ENCODE data around the gene UBAC1. TPM values are rescaled to one million over a fixed set of nuclear protein-coding genes. Genes with fewer than 3 reads are reported as not detected.

UBAC1 gene
- total and polyA plus RNA-seq, 9 of the 15 experiments (the other 6 are each of a cell fraction or from before 2014, with no cell fraction given) = 94.0 to 399 (median 228) TPM

- no peaks in the 10 kb centered on the region for H3K9me3 ChIP-seq (replicated peaks; ENCODE audit: control insufficient read depth, insufficient read depth, low read depth, low read length)
- intact Hi-C loops (cut with micrococcal nuclease) (no loop called here), in situ Hi-C loops (cut with MboI) (no loop called here)
- no TSS peak for BruUV-seq (replicated peaks)
- 81% methylated on average over 7 of the region's 8 CpGs for WGBS (ENCODE audit: insufficient coverage, low coverage, missing lambda C conversion rate)
- peaks cover 37 to 93% of the 10 kb centered on the region in 2 experiments for H3K4me1 ChIP-seq (replicated peaks in 1 of 2; ENCODE audit: control insufficient read depth in 2 of 2, insufficient read depth in 2 of 2, low read length in 2 of 2)
- no peak for ATAC-seq
- CTCF ChIA-PET (ENCODE audit: low intra/inter-chr PET ratio) = no interaction called here
- POLR2A ChIA-PET = interaction anchor here (0.6 kb wide), 1 partner anchor 19 kb away, joined by 4 read pairs; no protein-coding TSS in a partner anchor
- FAIRE-seq = no peak
- no peak for DNase-seq (ENCODE audit: extremely low read depth in 1 of 4, low spot score in 3 of 4)
- no peaks in the 10 kb centered on the region for H3K79me2 ChIP-seq (ENCODE audit: control insufficient read depth, insufficient read depth, low read length)
- no peaks in the 10 kb centered on the region for H3K27me3 ChIP-seq (ENCODE audit: control insufficient read depth in 2 of 2, insufficient read depth in 2 of 2, low read length in 2 of 2)
- no peak overlapping the region for H3K4me2 ChIP-seq (ENCODE audit: insufficient read depth, low read length)
- no peaks in the 10 kb centered on the region for H4K20me1 ChIP-seq (replicated peaks; ENCODE audit: control insufficient read depth, insufficient read depth, low read length)
- H2AFZ ChIP-seq (ENCODE audit: low read depth, low read length) = no peak overlapping the region
- no peaks in the 10 kb centered on the region for H3K9me1 ChIP-seq (ENCODE audit: control insufficient read depth, insufficient read depth, low read length)
- no peak overlapping the region for H3K4me3 ChIP-seq
- H3K36me3 ChIP-seq (ENCODE audit: control insufficient read depth, insufficient read depth, low read length) = no peaks in the 10 kb centered on the region
- TF ChIP-seq SRSF7 (optimal IDR thresholded peaks at IDR 0.05; ENCODE audit: low read depth, low read length) (no peak), CTCF (IDR thresholded peaks at IDR 0.05 in 2 of 3, conservative IDR thresholded peaks at IDR 0.05 in 1 of 3; ENCODE audit: insufficient read depth in 2 of 3, low read depth in 1 of 3, low read length in 3 of 3) (peak in 1 of 3 experiments; percentile 31; a peak in 1 of 6 replicates), SP2 (IDR thresholded peaks at IDR 0.05; ENCODE audit: extremely low read depth, low read depth, low read length, poor library complexity, severe bottlenecking) (no peak), ZNF583 (CRISPR knock-in tag; IDR thresholded peaks at IDR 0.05) (no peak), CGGBP1 (CRISPR knock-in tag; IDR thresholded peaks at IDR 0.05) (no peak), NR2C1 (IDR thresholded peaks at IDR 0.05) (no peak), NR2C1 (tag; IDR thresholded peaks at IDR 0.05) (no peak), BRF1 (IDR thresholded peaks at IDR 0.05; ENCODE audit: borderline replicate concordance, extremely low read depth, insufficient read length) (no peak), ZNF280A (IDR thresholded peaks at IDR 0.05; ENCODE audit: low read depth, partially characterized antibody) (no peak)
- no peak overlapping the region for H3K27ac ChIP-seq (ENCODE audit: extremely low read depth, low read depth, low read length)
- H3K9ac ChIP-seq (ENCODE audit: insufficient read depth in 1 of 2, low read depth in 2 of 2, low read length in 2 of 2) = no peak overlapping the region
These were observed 28.0 kb upstream of the UBAC1 start for GRCh38 chr9:135989157-135989556.
